Kidney (tissue), 14 donors: ENCODE results near the gene SCNN1B. TPM values are rescaled to one million over a fixed set of nuclear protein-coding genes. Genes with fewer than 3 reads are reported as not detected.

ENCODE experiments used
- DNase-seq, 5 donors: peaks; one replicate each; pipeline ENCODE4 v3.0.0-alpha.2; 2013 to 2020
- FAIRE-seq: peaks from 2 replicates; lab custom pipeline; 2012; peaks lifted over from hg19 to GRCh38; lab: Jason Lieb, UNC
- H3K27ac ChIP-seq, 2 donors: one replicate each; pipeline ENCODE4 v1.7.0; 2013; ENCODE audit warnings: low read depth in 2 of 2, low read length in 2 of 2, inconsistent platforms in 1 of 2
- H3K27me3 ChIP-seq: one replicate; pipeline ENCODE4 v1.7.1; 2013; ENCODE audit warnings: low read length, inconsistent platforms; ENCODE audit not compliant: control insufficient read depth, insufficient read depth
- H3K36me3 ChIP-seq, 3 donors: one replicate each; pipeline versions ENCODE4 v1.7.0 to v1.7.1; 2013; ENCODE audit warnings: low read length in 3 of 3, control low read depth in 1 of 3, inconsistent platforms in 1 of 3; ENCODE audit not compliant: insufficient read depth in 3 of 3, control insufficient read depth in 2 of 3
- H3K4me1 ChIP-seq, 3 donors: one replicate each; pipeline versions ENCODE4 v1.7.0 to v1.7.1; 2013; ENCODE audit warnings: low read length in 3 of 3, inconsistent platforms in 1 of 3, low read depth in 1 of 3; ENCODE audit not compliant: control insufficient read depth in 2 of 3, insufficient read depth in 2 of 3
- H3K4me3 ChIP-seq, 3 donors: one replicate each; pipeline versions ENCODE4 v1.7.0 to v1.8.1; 2013; ENCODE audit warnings: low read length in 3 of 3, control low read depth in 1 of 3, inconsistent platforms in 1 of 3
- H3K9ac ChIP-seq, 3 donors: one replicate each; pipeline versions ENCODE4 v1.7.0 to v1.7.1; 2013; ENCODE audit warnings: low read length in 3 of 3, control low read depth in 1 of 3, inconsistent platforms in 1 of 3
- H3K9me3 ChIP-seq, 3 donors: one replicate each; pipeline versions ENCODE4 v1.7.0 to v1.7.1; 2013; ENCODE audit warnings: low read length in 3 of 3, control low read depth in 1 of 3, inconsistent platforms in 1 of 3; ENCODE audit not compliant: control insufficient read depth in 2 of 3, insufficient read depth in 1 of 3
- CTCF ChIP-seq: IDR thresholded peaks from 3 replicates; pipeline ENCODE4 v1.5.1; 2012; ENCODE audit warnings: mild to moderate bottlenecking, moderate library complexity, borderline replicate concordance; ENCODE audit not compliant: insufficient read depth; ENCODE audit errors: extremely low read depth
- intact Hi-C: fragments of 100-400 bp; cut with DNase I; formaldehyde crosslinking; loops from one replicate; pipeline ENCODE4 v1.11.1; 2022
- polyA plus RNA-seq: library from polyadenylated mRNA; stranded (reverse); fragments of 350-450 nt; fragmentation: Illumina TruSeq; extraction: RNeasy Lipid Tissue Mini Kit (QIAGEN cat#74804); gene quantifications from one replicate; pipeline ENCODE4 v1.2.3, GENCODE V29; 2014; ENCODE audit warnings: low read depth, low replicate concordance; ENCODE audit not compliant: insufficient read depth
- total RNA-seq: library from RNA; stranded (reverse); fragmentation: NEBNext Ultra II Directional; extraction: Animal tissue kit (Norgen Biotek cat#: 25700); gene quantifications from one replicate; pipeline ENCODE4 v1.2.1, GENCODE V29; 2021
- donor health status: control.
- donor health status: control.
- donor health status: control.
- donor health status: control.
- donor health status: control.
- donor health status: DM: yes; HTN: yes; CAD: no.
- donor health status: Normal renal cell carcinoma (clear cell type).

The SCNN1B gene
- total and polyA plus RNA-seq, 2 donors from 2014 or later = 7.8 to 62.9 TPM

- no peaks in the 10 kb centered on the region for H3K4me1 ChIP-seq
- intact Hi-C loops = no loop called here
- H3K9me3 ChIP-seq = no peaks in the 10 kb centered on the region
- no peaks in the 10 kb centered on the region for H3K27me3 ChIP-seq
- no peaks in the 10 kb centered on the region for H3K36me3 ChIP-seq
- no peak overlapping the region for H3K27ac ChIP-seq
- FAIRE-seq (no peak), DNase-seq (peak in 1 of 5 donors; percentile 36)
- no peak overlapping the region for H3K9ac ChIP-seq
- no peak for TF ChIP-seq CTCF
- no peak overlapping the region for H3K4me3 ChIP-seq
Measured at GRCh38 chr16:23383881-23384280, 81.8 kb downstream of the SCNN1B start.

GRCh38 chr16:23384878-23385277 is 82.8 kb downstream of the SCNN1B start:
- TF ChIP-seq CTCF = no peak
- no peak for FAIRE-seq
- Histone ChIP-seq H3K4me1 (no peaks in the 10 kb centered on the region), H3K27me3 (no peaks in the 10 kb centered on the region), H3K36me3 (peaks cover 0 to 9% (median 2%) of the 10 kb centered on the region in 3 donors), H3K4me3 (no peak overlapping the region), H3K27ac (no peak overlapping the region), H3K9ac (no peak overlapping the region), H3K9me3 (no peaks in the 10 kb centered on the region)
- DNase-seq = peak in 1 of 5 donors; percentile 33
- intact Hi-C loops = no loop called here

GRCh38 chr16:23385441-23385840 is 83.3 kb downstream of the SCNN1B start:
- Histone ChIP-seq H3K9ac (no peak overlapping the region), H3K36me3 (peaks cover 0 to 11% (median 2%) of the 10 kb centered on the region in 3 donors), H3K4me1 (no peaks in the 10 kb centered on the region), H3K9me3 (no peaks in the 10 kb centered on the region), H3K27me3 (no peaks in the 10 kb centered on the region), H3K4me3 (no peak overlapping the region), H3K27ac (no peak overlapping the region)
- DNase-seq (peak in 1 of 5 donors; percentile 37), FAIRE-seq (no peak)
- no peak for TF ChIP-seq CTCF
- intact Hi-C loops = no loop called here

GRCh38 chr16:23387666-23388065 is 85.6 kb downstream of the SCNN1B start:
- no peaks in the 10 kb centered on the region for H3K9me3 ChIP-seq
- no peak for TF ChIP-seq CTCF
- no peak overlapping the region for H3K27ac ChIP-seq
- H3K36me3 ChIP-seq = peaks cover 7 to 31% (median 14%) of the 10 kb centered on the region in 3 donors
- H3K4me3 ChIP-seq = no peak overlapping the region
- H3K9ac ChIP-seq = no peak overlapping the region
- FAIRE-seq (no peak), DNase-seq (peak in 1 of 5 donors; percentile 60)
- no peaks in the 10 kb centered on the region for H3K4me1 ChIP-seq
- H3K27me3 ChIP-seq = no peaks in the 10 kb centered on the region
- intact Hi-C loops = no loop called here
